Neuronal stem cell (in vitro differentiated cells): ENCODE data around the gene PPP2R5E.

Source experiments
- DNase-seq: peaks from one replicate; pipeline ENCODE4 v3.0.0-alpha.2; 2013; ENCODE audit warnings: low spot score
- H2AFZ ChIP-seq: one replicate; pipeline ENCODE4 v1.6.1; 2013; ENCODE audit warnings: mild to moderate bottlenecking, low read length, inconsistent platforms
- H2AK5ac ChIP-seq: 2 replicates; pipeline ENCODE4 v1.6.1; 2013; ENCODE audit warnings: low read depth, mild to moderate bottlenecking, inconsistent platforms, low read length, moderate library complexity, mixed read lengths
- H2BK120ac ChIP-seq: 2 replicates; pipeline ENCODE4 v1.6.1; 2013; ENCODE audit warnings: low read depth, mild to moderate bottlenecking, inconsistent platforms, low read length, moderate library complexity, mixed read lengths
- H2BK12ac ChIP-seq: one replicate; pipeline ENCODE4 v1.6.1; 2013; ENCODE audit warnings: low read length, inconsistent platforms
- H2BK15ac ChIP-seq: 2 replicates; pipeline ENCODE4 v1.6.1; 2013; ENCODE audit warnings: mild to moderate bottlenecking, low read length, inconsistent platforms, mixed read lengths
- H2BK5ac ChIP-seq: one replicate; pipeline ENCODE4 v1.6.1; 2013; ENCODE audit warnings: inconsistent platforms, mild to moderate bottlenecking, low read length, moderate library complexity
- H3K14ac ChIP-seq: one replicate; pipeline ENCODE4 v1.6.1; 2013; ENCODE audit warnings: low read length, inconsistent platforms
- H3K18ac ChIP-seq: 2 replicates; pipeline ENCODE4 v1.6.1; 2013; ENCODE audit warnings: low read length, inconsistent platforms
- H3K23ac ChIP-seq: 2 replicates; pipeline ENCODE4 v1.6.1; 2013; ENCODE audit warnings: low read depth, mild to moderate bottlenecking, mixed read lengths, low read length, inconsistent platforms; ENCODE audit not compliant: poor library complexity
- H3K27ac ChIP-seq: replicated peaks from 3 replicates; pipeline ENCODE4 v1.5.1; 2013; ENCODE audit warnings: low read length, inconsistent platforms
- H3K27me3 ChIP-seq, 3 experiments: 2 replicates each; pipeline ENCODE4 v1.6.1; 2013; ENCODE audit warnings: low read length in 3 of 3, mild to moderate bottlenecking in 2 of 3, inconsistent platforms in 1 of 3, low read depth in 1 of 3, mixed read lengths in 1 of 3, moderate library complexity in 1 of 3; ENCODE audit not compliant: control insufficient read depth in 3 of 3, insufficient read depth in 3 of 3
- H3K36me3 ChIP-seq, 2 donors: replicated peaks in 1 of 2; 2 replicates each; pipeline ENCODE4 v1.6.1; 2013; ENCODE audit warnings: low read length in 2 of 2; ENCODE audit not compliant: control insufficient read depth in 2 of 2, insufficient read depth in 2 of 2
- H3K4ac ChIP-seq: 2 replicates; pipeline ENCODE4 v1.6.1; 2013; ENCODE audit warnings: inconsistent platforms, mild to moderate bottlenecking, low read length, moderate library complexity
- H3K4me1 ChIP-seq, 2 donors: 1 replicate in 1 of 2; 2 replicates in 1 of 2; pipeline ENCODE4 v1.6.1; 2013; ENCODE audit warnings: low read length in 2 of 2, low read depth in 1 of 2; ENCODE audit not compliant: control insufficient read depth in 2 of 2, insufficient read depth in 1 of 2
- H3K4me2 ChIP-seq: one replicate; pipeline ENCODE4 v1.6.1; 2013; ENCODE audit warnings: mild to moderate bottlenecking, low read length, inconsistent platforms; ENCODE audit not compliant: insufficient read depth, poor library complexity, severe bottlenecking
- H3K4me3 ChIP-seq, 2 donors: 2 replicates each; pipeline ENCODE4 v1.5.1; 2013; ENCODE audit warnings: low read length in 2 of 2, mild to moderate bottlenecking in 2 of 2, inconsistent platforms in 1 of 2, moderate library complexity in 1 of 2
- H3K79me1 ChIP-seq: one replicate; pipeline ENCODE4 v1.6.1; 2013; ENCODE audit warnings: low read depth, mild to moderate bottlenecking, inconsistent platforms, low read length, moderate library complexity
- H3K9ac ChIP-seq: one replicate; pipeline ENCODE4 v1.6.1; 2013; ENCODE audit warnings: mild to moderate bottlenecking, low read depth, low read length, inconsistent platforms; ENCODE audit not compliant: poor library complexity
- H3K9me3 ChIP-seq, 2 donors: replicated peaks in 1 of 2; 2 replicates each; pipeline versions ENCODE3 to v1.6.1; 2013; ENCODE audit warnings: low read length in 2 of 2, mild to moderate bottlenecking in 2 of 2, inconsistent platforms in 1 of 2, low read depth in 1 of 2, mixed read lengths in 1 of 2, moderate library complexity in 1 of 2; ENCODE audit not compliant: control insufficient read depth in 2 of 2, insufficient read depth in 1 of 2
- H4K8ac ChIP-seq: one replicate; pipeline ENCODE4 v1.6.1; 2013; ENCODE audit warnings: low read depth, mild to moderate bottlenecking, inconsistent platforms, low read length, moderate library complexity
- H4K91ac ChIP-seq: one replicate; pipeline ENCODE4 v1.6.1; 2013; ENCODE audit warnings: low read length, low read depth, mild to moderate bottlenecking, inconsistent platforms; ENCODE audit not compliant: poor library complexity
- WGBS, 2 donors: extraction: QIAGEN DNeasy Blood & Tissue Kit; methylation state at CpG; one replicate each; pipeline ENCODE4 v1.1.7; 2013; ENCODE audit warnings: missing lambda C conversion rate in 2 of 2, mixed read lengths in 1 of 2; ENCODE audit not compliant: insufficient read length in 2 of 2, insufficient replicate concordance in 1 of 2; ENCODE audit errors: extremely low coverage in 2 of 2; 5-methylcytosine and 5-hydroxymethylcytosine counted together

PPP2R5E gene

GRCh38 chr14:63562405-63562804 is 19.2 kb upstream of the PPP2R5E start:
- no peak for DNase-seq
- H2BK15ac ChIP-seq: no peak overlapping the region
- no CpG with 5 or more reads among the region's 3 CpGs for whole genome bisulfite sequencing, 2 donors

DNA sequence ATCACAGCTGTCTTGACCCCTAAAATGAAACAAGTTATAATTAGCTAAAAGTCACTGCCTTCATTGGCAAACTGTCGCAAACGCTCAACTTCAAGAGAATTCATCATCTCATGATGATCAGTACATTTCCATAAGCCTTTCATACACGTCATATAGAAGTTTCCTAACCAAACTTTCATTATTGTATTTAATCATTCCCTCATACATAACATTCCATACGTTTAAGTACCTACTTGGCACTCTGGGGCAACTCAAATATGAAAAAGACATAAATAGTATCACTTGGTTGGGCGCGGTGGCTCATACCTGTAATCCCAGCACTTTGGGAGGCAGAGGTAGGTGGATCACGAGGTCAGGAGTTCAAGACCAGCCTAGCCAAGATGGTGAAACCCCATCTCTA is 12.4 kb upstream of the PPP2R5E start:
- WGBS, 2 donors: 100% methylated on average over 1 of the region's 7 CpGs; no CpG with 5 or more reads in 1 of the 2 donors
- H3K4me3 ChIP-seq: no peak overlapping the region
- H3K36me3 ChIP-seq: no peaks in the 10 kb centered on the region
- no peak overlapping the region for H2BK12ac ChIP-seq
- H3K4me1 ChIP-seq: no peaks in the 10 kb centered on the region
- no peak overlapping the region for H3K23ac ChIP-seq
- H3K14ac ChIP-seq: no peak overlapping the region
- no peak overlapping the region for H2BK5ac ChIP-seq
- no peak overlapping the region for H4K91ac ChIP-seq
- H3K4me2 ChIP-seq: no peak overlapping the region
- no peak overlapping the region for H2BK120ac ChIP-seq
- no peak overlapping the region for H4K8ac ChIP-seq
- H3K4ac ChIP-seq: no peak overlapping the region
- no peak overlapping the region for H3K9ac ChIP-seq
- H3K27ac ChIP-seq: no peak overlapping the region
- no peak overlapping the region for H2AK5ac ChIP-seq
- H2BK15ac ChIP-seq: no peak overlapping the region
- DNase-seq: no peak
- H3K27me3 ChIP-seq: no peaks in the 10 kb centered on the region
- no peak overlapping the region for H2AFZ ChIP-seq
- no peak overlapping the region for H3K18ac ChIP-seq
- H3K9me3 ChIP-seq: no peaks in the 10 kb centered on the region
- H3K79me1 ChIP-seq: no peaks in the 10 kb centered on the region

More at GRCh38 chr14:63562405-63562804, 19.2 kb upstream of the PPP2R5E start:
- H2BK12ac ChIP-seq: no peak overlapping the region
- H2BK120ac ChIP-seq: no peak overlapping the region
- H3K36me3 ChIP-seq: no peaks in the 10 kb centered on the region
- H3K27me3 ChIP-seq: no peaks in the 10 kb centered on the region
- no peak overlapping the region for H4K91ac ChIP-seq
- H3K4ac ChIP-seq: no peak overlapping the region
- no peaks in the 10 kb centered on the region for H3K4me1 ChIP-seq
- H3K14ac ChIP-seq: no peak overlapping the region
- H2BK5ac ChIP-seq: no peak overlapping the region
- H4K8ac ChIP-seq: no peak overlapping the region
- H3K4me3 ChIP-seq: no peak overlapping the region
- H3K23ac ChIP-seq: no peak overlapping the region
- no peak overlapping the region for H3K18ac ChIP-seq
- no peak overlapping the region for H3K9ac ChIP-seq
- no peak overlapping the region for H3K4me2 ChIP-seq
- no peaks in the 10 kb centered on the region for H3K9me3 ChIP-seq
- no peak overlapping the region for H3K27ac ChIP-seq
- H2AK5ac ChIP-seq: no peak overlapping the region
- H3K79me1 ChIP-seq: no peaks in the 10 kb centered on the region
- no peak overlapping the region for H2AFZ ChIP-seq

DNA sequence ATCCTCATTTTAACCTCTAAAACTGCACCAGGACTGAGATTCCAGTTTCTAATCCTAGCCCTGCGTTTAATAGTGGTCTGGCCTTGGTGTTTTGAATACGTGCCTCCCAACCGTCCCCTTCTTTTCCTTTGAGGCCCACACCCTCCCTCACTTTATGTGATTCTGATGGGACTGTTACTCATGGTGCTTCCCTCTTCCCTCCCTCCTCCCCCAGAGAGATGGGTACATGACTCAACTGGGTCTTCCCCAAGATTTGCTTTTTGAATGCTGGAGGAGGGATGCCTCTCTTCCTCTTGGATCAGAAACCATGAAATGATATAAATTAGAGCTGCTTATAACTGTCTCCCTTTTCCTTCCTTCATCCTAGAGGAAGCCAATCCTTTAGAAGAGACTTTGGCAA is 8.2 kb upstream of the PPP2R5E start:
- no CpG with 5 or more reads among the region's 3 CpGs for whole genome bisulfite sequencing, 2 donors
- Histone ChIP-seq H3K79me1 (no peaks in the 10 kb centered on the region), H3K4me2 (no peak overlapping the region), H2BK5ac (no peak overlapping the region), H3K27me3 (no peaks in the 10 kb centered on the region), H3K4ac (no peak overlapping the region), H3K4me1 (no peaks in the 10 kb centered on the region), H2AK5ac (no peak overlapping the region), H3K18ac (no peak overlapping the region), H4K8ac (no peak overlapping the region), H2BK120ac (no peak overlapping the region), H3K36me3 (no peaks in the 10 kb centered on the region), H3K9me3 (no peaks in the 10 kb centered on the region), H3K4me3 (no peak overlapping the region), H2AFZ (peak overlapping the region; percentile 70), H3K14ac (no peak overlapping the region), H2BK12ac (no peak overlapping the region), H2BK15ac (no peak overlapping the region), H3K9ac (no peak overlapping the region), H4K91ac (no peak overlapping the region), H3K27ac (no peak overlapping the region), H3K23ac (no peak overlapping the region)
- no peak for DNase-seq

GRCh38 chr14:63547798-63548335 is 4.7 kb upstream of the PPP2R5E start:
- Histone ChIP-seq H2BK12ac (no peak overlapping the region), H3K27me3 (no peaks in the 10 kb centered on the region), H4K91ac (no peak overlapping the region), H2BK120ac (no peak overlapping the region), H3K4ac (no peak overlapping the region), H3K18ac (no peak overlapping the region), H2BK5ac (no peak overlapping the region), H3K79me1 (peaks cover 1% of the 10 kb centered on the region), H4K8ac (no peak overlapping the region), H3K23ac (no peak overlapping the region), H3K36me3 (no peaks in the 10 kb centered on the region), H3K9ac (no peak overlapping the region), H3K4me2 (no peak overlapping the region), H2AFZ (no peak overlapping the region), H3K4me1 (no peaks in the 10 kb centered on the region), H3K4me3 (no peak overlapping the region), H2AK5ac (no peak overlapping the region), H3K14ac (no peak overlapping the region), H3K27ac (no peak overlapping the region), H3K9me3 (no peaks in the 10 kb centered on the region), H2BK15ac (no peak overlapping the region)
- no peak for DNase-seq
- no CpG with 5 or more reads among the region's 8 CpGs for WGBS, 2 donors
